Measurements from ENCODE around the gene FNIP1.
"Not testable (repeated sequence)": the region's sequence is repeated elsewhere in the genome, so short reads cannot be mapped to it uniquely, and the experiment has no call there.

The FNIP1 gene

DNA sequence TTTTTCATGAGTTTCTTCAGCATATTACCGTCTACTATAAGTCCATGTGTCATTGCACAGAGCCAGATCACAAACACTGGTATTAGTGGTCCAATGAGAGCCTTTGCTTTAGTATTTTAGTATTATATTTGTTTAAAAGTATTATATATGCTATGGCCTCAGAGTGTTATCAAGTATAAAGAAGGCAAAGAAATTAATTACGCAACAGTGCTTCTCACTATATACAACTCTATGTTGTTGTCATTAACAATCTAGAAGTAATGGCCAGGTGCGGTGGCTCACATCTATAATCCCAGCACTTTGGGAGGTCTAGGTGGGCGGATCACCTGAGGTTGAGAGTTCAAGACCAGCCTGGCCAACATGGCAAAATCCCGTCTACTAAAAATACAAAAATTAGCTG is 114.6 kb downstream of the FNIP1 start:
- no peak for DNase-seq

DNA sequence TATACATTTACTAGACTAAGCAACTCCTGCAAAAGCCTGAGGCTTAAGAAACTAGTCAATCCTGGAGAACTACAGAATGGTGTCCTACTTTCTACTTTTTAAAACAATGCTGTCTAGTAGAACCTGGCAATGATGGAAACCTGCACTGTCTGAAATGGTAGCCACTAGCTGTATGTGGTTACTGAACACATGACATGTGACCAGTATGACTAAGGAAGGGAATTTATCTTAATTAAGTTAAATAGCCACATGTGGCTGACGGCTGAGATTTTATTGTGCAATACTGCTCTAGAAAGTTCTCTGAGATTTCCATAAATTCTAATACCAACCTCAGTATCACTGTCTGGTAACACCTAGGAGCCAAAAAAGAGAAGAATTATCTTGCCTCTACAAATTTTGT is 116.9 kb downstream of the FNIP1 start:
- DNase-seq: no peak

DNA sequence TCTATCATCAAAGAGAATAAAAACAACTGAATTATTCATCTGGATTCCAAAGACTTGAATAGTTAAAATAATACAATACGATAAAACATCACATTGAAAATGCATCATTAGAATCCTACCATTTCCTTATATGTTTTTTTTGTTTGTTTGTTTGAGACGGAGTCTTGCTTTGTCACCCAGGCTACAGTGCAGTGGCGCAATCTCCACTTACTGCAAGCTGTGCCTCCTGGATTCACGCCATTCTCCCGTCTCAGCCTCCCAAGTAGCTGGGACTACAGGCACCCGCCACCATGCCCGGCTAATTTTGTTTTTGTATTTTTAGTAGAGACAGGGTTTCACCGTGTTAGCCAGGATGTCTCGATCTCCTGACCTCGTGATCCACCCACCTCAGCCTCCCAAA is 118.5 kb downstream of the FNIP1 start:
- DNase-seq: not testable (repeated sequence)

DNA sequence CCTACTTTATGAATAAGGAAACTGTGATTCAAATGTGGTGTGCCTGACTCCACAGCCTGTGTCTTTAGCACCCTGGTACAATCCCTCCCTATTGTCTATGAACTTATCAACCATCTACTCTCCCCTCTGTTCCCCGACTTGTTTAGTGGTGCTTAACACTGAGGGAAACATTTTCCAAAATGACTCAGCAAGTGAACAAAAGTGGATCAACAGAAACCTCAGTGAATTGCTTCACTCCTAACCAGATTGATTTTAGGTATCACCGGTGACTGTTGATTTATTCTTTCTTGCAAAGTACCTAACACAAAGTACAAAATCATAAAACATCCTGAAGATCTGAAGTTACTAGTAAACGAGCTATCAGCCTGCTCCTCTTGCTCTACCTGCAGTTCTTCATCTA is 119.7 kb downstream of the FNIP1 start:
- DNase-seq: no peak

DNA sequence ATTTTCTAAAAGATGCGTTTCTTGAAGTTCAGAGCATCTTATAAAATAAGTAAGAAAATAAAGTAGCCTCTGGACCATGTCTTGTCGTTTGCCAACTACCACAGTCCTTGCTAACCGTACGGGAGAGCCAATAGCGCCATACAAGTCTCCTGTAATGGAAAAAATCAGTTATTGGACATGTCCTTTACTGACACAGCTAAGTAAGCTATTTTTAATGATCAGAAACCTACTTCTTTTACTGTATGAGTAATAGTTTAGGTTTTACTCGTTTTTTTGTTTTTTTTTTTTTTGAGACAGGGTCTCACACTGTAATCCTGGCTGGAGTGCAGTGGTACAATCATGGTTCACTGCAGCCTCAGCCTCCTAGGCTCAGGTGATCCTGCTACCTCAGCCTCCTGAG is 124.0 kb downstream of the FNIP1 start:
- no peak for DNase-seq

DNA sequence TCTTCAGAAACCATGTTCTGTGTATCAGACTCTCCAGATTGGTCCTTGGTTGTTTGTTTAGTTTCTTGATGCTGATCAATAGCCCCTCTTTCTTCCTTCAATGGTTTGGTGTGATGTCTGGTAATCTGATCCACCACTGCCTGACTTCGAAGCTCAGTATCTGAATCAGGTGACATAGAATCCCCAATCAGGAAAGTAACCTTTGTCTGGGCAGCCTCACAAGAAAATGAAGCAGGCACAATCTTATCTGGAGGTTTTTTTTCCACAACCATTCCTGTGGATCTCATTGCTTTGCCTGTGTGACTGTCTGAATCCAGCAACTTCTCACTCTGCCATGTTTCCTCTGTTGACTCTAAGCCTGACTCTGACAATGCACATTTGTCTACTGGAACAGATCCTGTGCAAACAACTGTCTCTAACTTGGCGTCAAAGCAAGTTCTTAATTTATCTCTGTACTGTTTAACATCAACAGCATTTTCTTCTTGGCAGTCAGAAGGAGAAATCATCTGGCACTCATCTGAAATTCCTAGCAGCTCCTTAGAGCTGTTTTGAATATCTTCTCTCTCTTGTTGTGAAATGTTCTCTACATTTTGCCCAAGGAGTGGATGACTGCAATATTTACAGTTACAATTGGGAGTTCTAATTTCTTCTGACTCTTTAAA is 124.7 kb downstream of the FNIP1 start:
- DNase-seq: peak in 1 of 2 experiments; percentile 16

DNA sequence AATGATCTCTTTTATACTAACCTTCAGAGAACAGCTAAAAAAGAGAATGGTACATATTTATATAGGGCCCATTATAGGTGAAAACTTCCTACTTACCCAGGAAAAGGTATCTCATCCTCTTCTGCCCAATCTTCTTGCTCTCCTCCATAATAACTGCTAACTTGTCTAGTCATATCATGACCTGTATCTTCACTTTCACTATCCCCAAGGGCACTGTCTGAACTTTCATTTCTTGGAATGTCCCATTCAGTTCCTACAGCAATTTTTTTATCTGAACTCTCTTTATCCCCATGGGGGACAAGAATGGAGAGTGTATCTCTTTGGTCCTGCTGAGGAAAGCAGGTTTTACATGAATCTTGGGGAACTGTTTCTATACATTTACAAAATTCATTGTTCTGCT is 125.4 kb downstream of the FNIP1 start:
- no peak for DNase-seq

DNA sequence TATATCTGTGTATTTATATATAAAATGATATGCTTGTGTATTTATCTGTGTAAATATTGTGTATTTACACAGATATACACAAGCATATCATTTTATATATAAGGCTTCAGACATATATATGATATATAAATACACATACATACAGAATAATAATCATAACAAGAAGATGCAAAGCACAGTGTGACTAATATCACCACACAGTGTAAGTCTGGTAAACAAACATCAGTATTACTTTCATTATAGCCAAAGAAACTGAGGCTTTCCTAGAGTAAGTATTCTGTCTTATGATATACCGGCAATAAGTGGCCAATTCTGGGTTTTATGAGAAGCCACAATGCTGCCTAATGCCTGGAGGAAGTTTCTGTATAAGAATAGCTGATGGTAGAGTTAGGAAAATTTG is 131.9 kb downstream of the FNIP1 start:
- DNase-seq: no peak

DNA sequence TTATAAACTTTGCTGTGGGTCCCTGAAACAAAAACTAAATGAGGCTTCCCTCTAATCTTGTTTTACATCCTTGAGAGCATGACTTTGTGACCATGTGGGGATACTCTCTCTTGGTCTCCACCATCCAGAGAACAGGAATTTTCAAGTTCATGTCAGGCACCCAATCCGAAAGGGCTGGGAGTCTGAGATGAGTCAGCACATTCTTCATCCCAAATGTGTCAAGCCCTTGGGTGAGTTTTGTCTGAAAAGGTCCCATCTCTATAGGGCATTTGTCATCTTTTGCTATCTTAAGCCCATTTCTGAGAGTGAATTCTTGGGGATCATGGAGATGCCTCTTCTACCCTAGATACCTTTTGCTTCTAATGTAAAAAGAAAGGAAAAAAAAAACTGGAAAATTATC is 134.9 kb downstream of the FNIP1 start:
- no peak for DNase-seq

DNA sequence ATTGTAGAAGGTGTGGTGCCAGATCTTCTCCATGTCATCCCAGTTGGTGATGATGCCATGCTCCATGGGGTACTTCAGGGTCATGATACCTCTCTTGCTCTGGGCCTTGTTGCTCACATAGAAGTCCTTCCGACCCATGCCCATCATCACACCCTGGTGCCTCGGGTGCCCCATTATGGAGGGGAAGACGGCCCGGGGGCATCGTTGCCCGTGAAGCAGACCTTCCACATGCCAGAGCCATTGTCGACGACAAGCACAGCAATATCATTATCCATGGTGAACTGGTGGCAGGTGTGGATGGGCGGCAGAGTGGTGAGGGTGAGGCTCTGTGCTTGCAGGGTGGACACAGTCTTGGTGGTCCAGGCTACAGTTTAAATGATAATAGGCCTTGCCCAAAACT is 137.0 kb downstream of the FNIP1 start:
- DNase-seq: no peak

DNA sequence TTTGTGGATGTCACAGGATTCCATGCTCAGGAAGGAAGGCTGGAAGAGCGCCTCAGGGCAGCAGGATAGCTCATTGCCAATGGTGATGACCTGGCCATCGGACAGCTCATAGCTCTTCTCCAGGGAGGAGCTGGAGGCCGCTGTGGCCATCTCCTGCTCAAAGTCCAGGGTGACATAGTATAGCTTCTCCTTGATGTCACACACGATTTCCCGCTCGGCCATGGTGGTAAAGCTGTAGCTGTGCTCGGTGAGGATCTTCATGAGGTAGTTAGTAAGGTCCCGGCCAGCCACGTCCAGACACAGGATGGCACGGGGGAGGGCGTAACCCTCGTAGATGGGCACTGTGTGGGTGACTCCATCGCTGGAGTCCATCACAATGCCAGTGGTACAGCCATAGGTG is 137.5 kb downstream of the FNIP1 start:
- DNase-seq: no peak

DNA sequence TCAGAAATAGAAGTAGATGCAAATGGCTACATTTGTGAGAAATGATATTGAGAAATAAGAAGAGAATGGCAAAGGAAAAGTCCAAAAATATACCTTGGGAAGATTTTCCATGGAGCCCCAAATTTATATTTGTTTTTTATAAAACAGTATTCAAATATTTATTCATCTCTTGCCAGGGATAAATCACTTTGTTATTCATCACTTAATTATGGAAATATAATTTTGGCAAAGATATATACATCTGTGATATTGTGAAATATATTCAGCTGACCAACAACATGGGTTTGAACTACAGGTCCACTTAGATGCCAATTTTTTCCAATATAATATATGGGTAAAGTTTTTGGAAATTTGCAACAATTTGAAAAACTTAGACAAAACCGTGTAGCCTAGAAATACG is 142.0 kb downstream of the FNIP1 start:
- no peak for DNase-seq

DNA sequence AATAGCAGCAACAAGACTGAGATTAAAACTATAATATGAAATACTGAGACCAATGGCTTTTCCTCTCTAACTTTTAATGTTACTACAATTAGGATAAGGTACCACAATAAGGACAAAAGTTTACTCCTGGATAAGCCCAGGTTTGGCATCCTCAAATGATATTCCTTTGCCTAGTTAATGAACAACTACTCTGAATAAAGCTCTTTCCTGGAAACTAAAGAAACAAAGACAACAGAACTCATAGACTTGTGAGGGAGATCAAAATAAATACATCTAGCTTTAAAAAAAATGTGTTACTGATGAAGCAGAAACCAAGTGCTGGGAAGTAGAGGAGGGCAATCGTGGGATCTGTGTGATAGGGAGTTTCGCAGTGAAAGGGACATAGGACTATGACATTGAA is 142.5 kb downstream of the FNIP1 start:
- DNase-seq: no peak

DNA sequence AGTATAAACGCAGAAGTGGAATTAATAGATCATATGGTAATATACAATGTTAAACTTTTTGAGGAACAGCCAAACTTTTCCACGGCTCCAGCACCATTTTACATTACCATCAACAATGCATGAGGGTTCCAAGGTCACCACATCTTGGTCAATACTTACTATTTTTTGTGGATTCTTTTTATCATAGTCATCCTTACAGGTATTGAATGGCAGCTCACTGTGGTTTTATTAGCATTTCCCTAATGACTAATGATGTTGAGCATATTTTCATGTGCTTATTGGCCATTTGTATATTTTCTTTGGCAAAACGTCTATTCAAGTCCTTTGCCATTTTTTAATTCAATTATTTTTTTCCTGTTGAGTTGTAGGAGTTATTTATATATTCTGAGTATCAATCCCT is 147.7 kb downstream of the FNIP1 start:
- DNase-seq: no peak

DNA sequence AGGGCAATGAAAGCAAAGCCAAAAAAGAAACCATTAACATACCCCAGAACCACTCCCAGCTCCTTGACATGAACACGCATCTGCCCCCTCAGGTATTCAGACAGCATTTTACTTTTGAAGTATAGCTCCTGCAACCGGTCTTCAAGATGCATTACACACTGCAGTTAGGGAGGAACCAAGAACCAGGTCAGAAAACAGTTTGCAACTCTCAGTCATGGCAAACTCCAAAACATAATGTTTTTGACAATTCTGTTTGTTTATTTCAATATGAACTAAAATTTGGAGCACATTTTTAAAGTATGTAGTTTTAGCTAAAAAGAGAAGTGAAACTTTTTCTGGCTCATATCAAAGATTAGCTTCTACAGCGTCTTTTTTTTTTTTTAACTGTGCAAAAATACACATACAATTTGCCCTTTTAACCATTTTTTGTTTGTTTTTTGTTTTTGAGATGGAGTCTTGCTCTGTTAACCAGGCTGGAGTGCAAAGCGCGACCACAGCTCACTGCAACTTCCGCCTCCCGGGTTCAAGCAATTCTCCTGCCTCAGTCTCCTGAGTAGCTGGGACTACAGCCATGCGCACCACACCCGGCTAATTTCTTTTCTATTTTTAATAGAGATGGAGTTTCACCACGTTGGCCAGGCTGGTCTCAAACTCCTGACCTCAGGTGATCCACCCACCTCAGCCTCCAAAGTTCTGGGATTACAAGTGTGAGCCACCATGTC is 149.6 kb downstream of the FNIP1 start:
- no peak for DNase-seq

DNA sequence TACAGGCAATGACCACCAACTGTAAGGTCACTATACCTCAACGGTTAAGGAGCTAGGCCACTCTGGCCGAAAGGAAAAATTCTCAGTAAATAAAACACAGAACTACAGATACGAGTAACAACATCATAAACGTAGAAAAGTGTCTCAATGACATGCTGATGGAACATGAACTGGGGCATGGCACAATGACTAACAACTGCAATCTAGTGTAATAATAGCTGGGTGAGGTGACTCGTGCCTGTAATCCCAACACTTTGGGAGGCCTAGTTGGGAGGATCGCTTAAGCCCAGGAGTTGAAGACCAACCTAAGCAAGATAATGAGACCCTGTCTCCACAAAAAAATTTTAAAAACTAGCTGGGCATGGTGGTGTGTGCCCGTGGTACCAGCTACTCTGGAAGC is 152.0 kb downstream of the FNIP1 start:
- DNase-seq: no peak

DNA sequence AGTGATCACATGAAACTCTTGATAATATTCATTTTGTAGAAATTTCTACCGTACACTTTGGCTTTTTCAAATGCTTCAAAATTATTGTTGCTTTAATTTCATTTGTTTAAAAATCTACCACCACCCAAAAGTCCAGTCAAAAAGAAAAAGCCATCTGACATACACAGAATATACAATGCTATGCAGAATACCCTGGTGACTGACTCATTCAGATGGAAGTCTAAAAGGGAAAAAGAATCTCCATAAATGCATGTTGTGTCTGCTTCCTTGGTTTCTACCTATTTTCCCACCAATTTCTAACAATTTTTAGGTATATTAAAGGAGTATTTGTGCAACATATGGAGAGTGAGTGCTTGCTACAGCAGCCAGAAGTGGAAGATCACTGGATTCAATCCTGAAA is 152.4 kb downstream of the FNIP1 start:
- no peak for DNase-seq

DNA sequence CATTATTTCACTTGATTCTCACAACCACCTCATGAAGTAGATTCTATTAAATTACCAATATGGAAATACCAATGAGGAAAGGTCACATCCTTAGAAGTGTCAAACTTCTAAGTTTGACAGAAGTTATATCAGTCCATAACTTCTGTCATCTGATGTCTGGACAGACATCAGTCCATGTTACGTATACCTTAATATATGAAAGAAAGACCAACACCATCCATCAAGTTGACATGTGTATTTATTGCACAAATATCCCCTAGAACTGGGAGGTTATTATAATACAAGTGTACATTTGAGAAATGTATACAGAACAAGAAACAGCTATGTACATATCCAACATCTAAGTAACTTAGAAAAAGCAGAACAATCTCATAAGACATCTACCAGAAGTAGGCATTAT is 155.3 kb downstream of the FNIP1 start:
- no peak for DNase-seq

DNA sequence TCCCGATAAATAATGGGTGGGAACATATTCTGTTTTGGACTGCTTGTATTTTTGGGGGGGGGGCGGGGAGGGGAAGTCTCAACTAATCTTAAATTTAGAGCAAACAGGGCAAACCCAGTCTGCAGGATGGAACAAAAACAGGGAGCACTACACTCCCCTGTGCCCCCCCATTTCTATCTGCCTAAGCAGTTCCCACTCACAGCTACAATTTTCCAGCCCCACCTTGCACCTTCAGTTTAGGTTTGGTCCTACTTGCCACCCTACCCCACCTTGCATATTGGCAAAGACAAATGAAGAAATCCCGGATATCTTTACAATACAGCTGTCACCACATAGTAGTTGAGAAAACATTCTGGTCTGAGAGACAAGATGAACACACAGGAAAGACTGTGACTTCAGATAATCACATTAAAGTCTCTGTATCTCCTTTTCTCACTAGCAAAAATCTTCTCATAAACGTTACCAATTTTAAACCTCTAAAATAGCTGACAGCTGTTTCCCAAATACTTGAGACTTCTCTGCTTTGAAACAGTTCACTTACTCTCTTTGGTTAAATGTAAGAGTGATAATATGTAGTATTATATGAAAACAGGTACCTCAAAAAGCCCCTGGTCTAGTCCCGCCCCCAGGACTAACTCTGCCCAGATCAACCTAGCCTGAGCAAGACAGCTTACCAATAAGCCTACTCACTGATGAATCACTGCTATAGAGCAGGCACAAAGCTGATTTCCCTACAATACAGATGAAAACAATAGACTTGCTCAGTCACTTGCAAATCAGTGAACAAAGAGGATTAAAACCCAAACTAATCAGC is 156.6 kb downstream of the FNIP1 start:
- DNase-seq: no peak

DNA sequence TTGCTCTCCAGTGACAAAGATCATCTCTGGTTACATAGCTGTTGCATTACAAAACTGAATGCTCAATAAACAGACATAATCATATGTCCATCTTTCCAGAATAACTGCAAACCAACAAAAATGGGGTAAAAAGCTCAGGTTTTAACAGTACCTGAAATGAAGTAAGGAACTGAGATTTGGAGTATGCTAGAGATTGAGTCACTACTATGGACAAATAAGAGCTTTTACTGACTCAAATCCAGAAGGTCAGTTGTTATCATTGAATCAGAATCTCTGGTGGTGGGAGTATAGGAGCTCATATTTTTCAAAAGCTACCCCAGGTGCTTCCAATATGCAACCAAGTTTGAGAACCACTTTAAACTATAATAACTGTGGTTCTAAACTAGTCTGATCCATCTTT is 157.7 kb downstream of the FNIP1 start:
- no peak for DNase-seq

DNA sequence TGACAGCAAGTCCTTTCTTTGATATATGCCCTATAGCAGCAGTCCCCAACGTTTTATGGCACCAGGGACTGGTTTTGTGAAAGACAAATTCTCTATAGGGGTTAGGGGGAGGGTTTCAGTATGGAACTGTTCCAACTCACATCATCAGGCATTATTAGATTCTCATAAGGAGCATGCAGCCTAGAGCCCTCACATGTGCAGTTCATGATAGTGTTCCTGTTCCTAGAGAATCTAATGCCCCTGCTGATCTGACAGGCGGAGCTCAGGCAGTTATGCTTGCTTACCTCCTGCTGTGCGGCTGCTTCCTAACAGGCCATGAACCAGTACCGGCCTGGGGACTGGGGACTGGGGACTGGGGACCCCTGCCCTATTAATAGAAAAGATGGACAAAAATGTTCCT is 159.1 kb downstream of the FNIP1 start:
- no peak for DNase-seq

DNA sequence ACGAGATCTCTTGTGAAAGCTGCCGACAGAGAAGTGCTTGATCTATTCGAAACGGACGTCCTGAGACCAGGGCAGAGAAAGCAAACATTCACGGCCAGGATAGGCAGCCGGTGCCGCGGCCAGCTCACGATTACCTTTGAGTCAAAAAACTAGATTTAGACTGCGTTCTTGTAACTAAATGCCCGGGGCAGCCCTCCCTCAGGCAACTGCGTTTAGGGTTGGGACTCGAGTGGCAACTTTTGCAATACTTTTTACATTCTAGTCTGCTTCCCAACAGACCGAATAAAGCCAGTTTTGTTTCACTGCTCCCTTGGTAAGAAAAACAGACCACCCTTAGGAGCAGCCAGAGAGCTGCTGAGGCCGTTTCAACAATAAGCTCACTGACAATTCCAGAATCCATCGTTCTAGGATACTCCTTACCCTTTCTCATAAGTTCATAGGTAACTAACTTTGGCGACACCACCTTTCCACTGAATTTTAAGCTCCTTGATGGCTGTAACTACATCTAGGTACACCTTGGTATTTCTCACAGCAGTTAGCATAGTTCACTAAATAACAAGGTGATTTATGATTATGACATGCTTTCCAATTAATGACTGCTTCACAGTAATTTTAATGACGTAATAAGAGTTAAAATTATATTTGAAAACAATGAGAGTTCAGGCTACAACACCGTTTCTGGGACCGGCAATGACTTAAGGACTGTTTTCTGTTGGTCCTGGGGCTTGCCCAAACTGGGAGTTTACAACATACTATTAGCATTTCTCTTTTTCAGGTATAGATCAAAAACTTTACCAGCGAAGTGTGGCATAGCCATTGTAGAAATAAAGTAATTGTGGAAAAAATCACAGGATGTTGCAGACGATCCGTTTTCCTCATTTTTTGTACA is 160.9 kb downstream of the FNIP1 start:
- peak in 1 of 2 experiments; percentile 54 for DNase-seq

All from NCI-H446 (cell line).